Endothelial cell of umbilical vein (primary cell): ENCODE results near the gene CREBZF. TPM values are rescaled to one million over a fixed set of nuclear protein-coding genes. Genes with fewer than 3 reads are reported as not detected.

Experiments used
- BruUV-seq: library from RNA; stranded (reverse); fragments of 400-500 nt; replicated peaks from 2 replicates; lab custom pipeline; 2021; lab: Mats Ljungman, UMichigan
- CTCF ChIA-PET: fragments of 300-600, 350-600 bp; sonication (Branson Sonifier 250); formaldehyde crosslinking; loops from one replicate; lab custom pipeline; 2021; ENCODE audit warnings: antibody characterized with exemption, inconsistent platforms; lab: Charles Lee
- POLR2A ChIA-PET: fragments of 300-600, 350-600 bp; sonication (Branson Sonifier 250); formaldehyde crosslinking; loops from one replicate; lab custom pipeline; 2021; ENCODE audit warnings: antibody characterized with exemption, inconsistent platforms; lab: Charles Lee
- DNase-seq: peaks from one replicate; pipeline ENCODE4 v3.0.0-alpha.2; 2011; ENCODE audit warnings: low read depth, low spot score
- FAIRE-seq: peaks from 2 replicates; lab custom pipeline; 2011; peaks lifted over from hg19 to GRCh38; lab: Jason Lieb, UNC
- H2AFZ ChIP-seq: 2 replicates; pipeline ENCODE4 v1.6.0; 2012; ENCODE audit warnings: low read depth, low read length, control low read depth, inconsistent platforms
- H3K27ac ChIP-seq: 2 replicates; pipeline ENCODE4 v1.5.1; 2011; ENCODE audit warnings: low read depth, mild to moderate bottlenecking, control low read depth, low read length, moderate library complexity; ENCODE audit not compliant: insufficient read depth
- H3K27me3 ChIP-seq, 2 experiments: 2 replicates each; pipeline versions ENCODE4 v1.6.0 to v1.6.1; 2011; ENCODE audit warnings: low read length in 2 of 2, mixed read lengths in 1 of 2; ENCODE audit not compliant: control insufficient read depth in 2 of 2, insufficient read depth in 2 of 2
- H3K36me3 ChIP-seq, 2 experiments: 2 replicates in 1 of 2; 3 replicates in 1 of 2; pipeline ENCODE4 v1.5.1; 2011; ENCODE audit warnings: low read length in 2 of 2, mild to moderate bottlenecking in 1 of 2, moderate library complexity in 1 of 2; ENCODE audit not compliant: control insufficient read depth in 2 of 2, insufficient read depth in 2 of 2; ENCODE audit errors: extremely low read depth in 1 of 2
- H3K4me1 ChIP-seq: 3 replicates; pipeline ENCODE4 v1.5.1; 2011; ENCODE audit warnings: mild to moderate bottlenecking, low read length; ENCODE audit not compliant: control insufficient read depth, insufficient read depth; ENCODE audit errors: extremely low read depth
- H3K4me2 ChIP-seq: 2 replicates; pipeline ENCODE4 v1.6.1; 2011; ENCODE audit warnings: low read length, control low read depth, mixed read lengths; ENCODE audit not compliant: insufficient read depth
- H3K4me3 ChIP-seq, 3 experiments: fragments of 200-600 bp in 1 of 3; sonication (generic), shearing (Covaris generic) in 1 of 3; replicated peaks in 1 of 3; 2 replicates each; pipeline ENCODE4 v1.5.1; 2011 to 2016; ENCODE audit warnings: control low read depth in 3 of 3, low read length in 3 of 3, mild to moderate bottlenecking in 2 of 3, inconsistent platforms in 1 of 3, low read depth in 1 of 3, moderate library complexity in 1 of 3; ENCODE audit not compliant: insufficient read depth in 1 of 3
- H3K79me2 ChIP-seq: 2 replicates; pipeline ENCODE4 v1.6.0; 2012; ENCODE audit warnings: low read length, inconsistent platforms; ENCODE audit not compliant: control insufficient read depth, insufficient read depth
- H3K9ac ChIP-seq: replicated peaks from 2 replicates; pipeline ENCODE3; 2011; ENCODE audit warnings: low read length, control low read depth; ENCODE audit not compliant: insufficient read depth; ENCODE audit errors: extremely low read depth
- H3K9me1 ChIP-seq: replicated peaks from 3 replicates; pipeline ENCODE4 v1.6.0; 2011; ENCODE audit warnings: mild to moderate bottlenecking, low read length; ENCODE audit not compliant: control insufficient read depth, insufficient read depth; ENCODE audit errors: extremely low read depth
- H3K9me3 ChIP-seq: replicated peaks from 2 replicates; pipeline ENCODE4 v1.5.1; 2012; ENCODE audit warnings: low read length, inconsistent platforms; ENCODE audit not compliant: control insufficient read depth, insufficient read depth
- H4K20me1 ChIP-seq: replicated peaks from 2 replicates; pipeline ENCODE3; 2011; ENCODE audit warnings: mild to moderate bottlenecking, low read length; ENCODE audit not compliant: control insufficient read depth, insufficient read depth; ENCODE audit errors: extremely low read depth
- CTCF ChIP-seq, 2 donors: IDR thresholded peaks; 1 replicate in 1 of 2; 2 replicates in 1 of 2; pipeline ENCODE4 v1.5.1; 2011; ENCODE audit warnings: low read length in 2 of 2, mild to moderate bottlenecking in 2 of 2, moderate library complexity in 2 of 2, control low read depth in 1 of 2, inconsistent platforms in 1 of 2, low read depth in 1 of 2; ENCODE audit not compliant: insufficient read depth in 1 of 2; ENCODE audit errors: extremely low read depth in 1 of 2
- MAX ChIP-seq: IDR thresholded peaks from 2 replicates; pipeline ENCODE4 v1.6.1; 2011; ENCODE audit not compliant: insufficient read depth, insufficient read length
- dilution Hi-C: fragments of 300-500 bp; cut with MboI; formaldehyde crosslinking; loops from one replicate; pipeline ENCODE4 v1.15.0; 2019; ENCODE audit warnings: low sequenced_read_pairs; ENCODE audit not compliant: extremely low pct_ligation_motif_present
- intact Hi-C: fragments of 100-400 bp; cut with micrococcal nuclease; formaldehyde crosslinking; loops from one replicate; pipeline ENCODE4 v1.10.0; 2022
- polyA plus RNA-seq, 4 experiments: library from polyadenylated mRNA; depleted of rRNA in 3 of 4; stranded (reverse) in 3 of 4; unstranded in 1 of 4; fragments of >200 nt; gene quantifications; 2 replicates each; pipeline versions ENCODE4 v1.2.1 to v1.2.3, GENCODE V29; 2011 to 2012; ENCODE audit warnings: missing spikeins in 1 of 4
- total RNA-seq: library from RNA; stranded (reverse); gene quantifications from 2 replicates; pipeline ENCODE4 v1.2.3, GENCODE V29; 2021

The CREBZF gene
- total and polyA plus RNA-seq, 2 donors (not counting 3 experiments of a cell fraction or from before 2014, with no cell fraction given), result 15.5 to 35.5 TPM

DNA sequence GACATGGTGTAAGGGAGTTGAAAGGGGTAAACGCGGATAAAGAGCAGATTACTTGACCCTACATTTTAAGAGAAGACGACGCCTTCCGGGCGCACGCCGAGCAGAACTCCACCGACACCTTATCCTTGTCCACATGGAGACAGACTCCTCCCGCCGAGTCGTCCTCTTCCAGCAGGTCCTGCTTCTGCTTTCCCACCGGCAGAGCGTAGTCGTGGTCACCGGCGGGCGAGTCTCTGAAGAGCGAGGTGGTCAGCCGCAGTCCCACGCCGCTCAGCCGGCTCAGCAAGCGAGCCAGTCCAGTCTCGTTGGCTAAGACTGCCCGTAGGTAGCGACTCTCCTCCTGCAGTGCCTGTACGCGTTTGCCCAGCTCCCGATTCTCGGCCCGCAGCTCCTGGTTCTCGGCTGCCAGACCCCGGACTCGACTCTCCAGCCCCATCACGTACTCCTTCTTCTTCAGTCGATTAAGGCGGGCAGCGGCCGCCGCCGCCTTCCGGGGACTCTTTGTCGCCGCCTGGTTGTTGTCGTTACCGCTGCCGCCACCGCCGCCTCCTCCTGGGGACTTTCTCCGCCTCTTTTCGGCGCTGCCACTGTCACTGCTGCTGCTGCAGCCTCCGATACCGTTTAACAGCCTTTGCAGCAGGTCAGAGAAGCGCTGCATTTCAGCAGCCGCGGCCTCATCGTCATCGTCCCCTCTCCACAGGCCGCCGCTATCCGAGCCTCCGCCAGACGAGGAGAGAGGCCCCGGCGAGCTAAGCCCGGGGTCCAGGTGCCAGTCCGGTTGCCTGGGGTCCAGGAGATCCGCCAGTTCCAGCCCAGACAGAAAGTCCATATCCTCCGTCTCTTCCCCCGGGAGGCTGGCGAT, 945 bp downstream of the CREBZF start:
- Histone ChIP-seq H3K4me2 (peak overlapping the region; percentile 98), H3K4me3 (peak overlapping the region; percentile 40 to 92 (median 66)), H3K79me2 (peaks cover 57% of the 10 kb centered on the region), H3K9me1 (no peaks in the 10 kb centered on the region), H2AFZ (peak overlapping the region; percentile 35), H3K36me3 (peaks cover 0 to 17% of the 10 kb centered on the region in 2 experiments), H3K27ac (peak overlapping the region; percentile 91), H4K20me1 (peaks cover 16% of the 10 kb centered on the region), H3K4me1 (peaks cover 35% of the 10 kb centered on the region), H3K9ac (peak overlapping the region; percentile 94), H3K27me3 (no peaks in the 10 kb centered on the region), H3K9me3 (no peaks in the 10 kb centered on the region)
- TF ChIP-seq CTCF (IDR thresholded peaks at IDR 0.05; ENCODE audit: extremely low read depth in 1 of 2, insufficient read depth in 1 of 2, low read depth in 1 of 2, low read length in 2 of 2), result peak in 1 of 2 donors; percentile 47
- TF ChIP-seq MAX, result no peak
- DNase-seq (peak; percentile 66), FAIRE-seq (no peak)
- intact Hi-C loops, result loop anchor here (1.0 to 10.0 kb wide), 7 partner anchors 15 to 631 kb away; partner anchors contain the start of genes PICALM and TMEM126B
- no TSS peak for BruUV-seq
- ChIA-PET CTCF (interaction anchor here (1.3 kb wide), 3 partner anchors 10 to 146 kb away, joined by 4 to 5 read pairs (median 5); partner anchors contain the start of gene TMEM126A), POLR2A (interaction anchor here (1.0 to 1.5 kb wide), 3 partner anchors 16 to 145 kb away, joined by 3 to 9 read pairs (median 3); partner anchors contain the start of gene TMEM126A)
- dilution Hi-C loops, result no loop called here
